Pons (tissue), 1 donor: ENCODE results near the gene HOXC11.

Experiments used
- DNase-seq: peaks from one replicate; pipeline ENCODE4 v3.0.0-alpha.2; 2016; ENCODE audit warnings: low spot score

HOXC11 gene

DNA sequence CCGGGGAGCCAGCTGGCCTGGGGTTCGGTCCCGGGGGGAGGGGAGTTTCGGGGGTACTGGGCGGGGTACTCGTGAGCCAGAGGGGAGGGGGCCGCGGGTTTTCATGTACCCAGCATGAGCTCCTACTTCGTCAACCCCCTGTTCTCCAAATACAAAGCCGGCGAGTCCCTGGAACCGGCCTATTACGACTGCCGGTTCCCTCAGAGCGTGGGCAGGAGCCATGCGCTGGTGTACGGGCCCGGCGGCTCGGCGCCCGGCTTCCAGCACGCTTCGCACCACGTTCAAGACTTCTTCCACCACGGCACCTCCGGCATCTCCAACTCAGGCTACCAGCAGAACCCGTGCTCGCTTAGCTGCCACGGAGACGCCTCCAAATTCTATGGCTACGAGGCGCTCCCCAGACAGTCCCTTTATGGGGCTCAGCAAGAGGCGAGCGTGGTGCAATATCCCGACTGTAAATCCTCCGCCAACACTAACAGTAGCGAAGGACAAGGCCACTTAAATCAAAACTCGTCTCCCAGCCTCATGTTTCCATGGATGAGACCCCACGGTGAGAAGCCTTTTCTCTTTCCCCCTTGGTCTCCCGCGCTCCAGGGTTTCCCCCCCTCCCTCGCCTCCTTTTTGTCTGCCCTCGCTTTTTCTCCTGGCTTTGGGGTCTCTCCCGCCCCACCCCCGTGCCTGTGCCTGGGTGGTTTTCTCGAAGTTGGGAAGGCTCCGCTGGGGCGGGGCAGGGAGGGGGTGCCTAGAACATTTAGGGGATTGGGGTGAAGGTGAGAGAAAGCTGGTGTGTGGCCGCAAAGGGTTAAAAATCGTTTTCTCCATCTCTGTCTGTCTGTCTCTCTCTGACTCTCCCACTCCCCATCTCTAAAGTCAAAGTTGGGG is 36.5 kb downstream of the HOXC11 start:
- no peak for DNase-seq

DNA sequence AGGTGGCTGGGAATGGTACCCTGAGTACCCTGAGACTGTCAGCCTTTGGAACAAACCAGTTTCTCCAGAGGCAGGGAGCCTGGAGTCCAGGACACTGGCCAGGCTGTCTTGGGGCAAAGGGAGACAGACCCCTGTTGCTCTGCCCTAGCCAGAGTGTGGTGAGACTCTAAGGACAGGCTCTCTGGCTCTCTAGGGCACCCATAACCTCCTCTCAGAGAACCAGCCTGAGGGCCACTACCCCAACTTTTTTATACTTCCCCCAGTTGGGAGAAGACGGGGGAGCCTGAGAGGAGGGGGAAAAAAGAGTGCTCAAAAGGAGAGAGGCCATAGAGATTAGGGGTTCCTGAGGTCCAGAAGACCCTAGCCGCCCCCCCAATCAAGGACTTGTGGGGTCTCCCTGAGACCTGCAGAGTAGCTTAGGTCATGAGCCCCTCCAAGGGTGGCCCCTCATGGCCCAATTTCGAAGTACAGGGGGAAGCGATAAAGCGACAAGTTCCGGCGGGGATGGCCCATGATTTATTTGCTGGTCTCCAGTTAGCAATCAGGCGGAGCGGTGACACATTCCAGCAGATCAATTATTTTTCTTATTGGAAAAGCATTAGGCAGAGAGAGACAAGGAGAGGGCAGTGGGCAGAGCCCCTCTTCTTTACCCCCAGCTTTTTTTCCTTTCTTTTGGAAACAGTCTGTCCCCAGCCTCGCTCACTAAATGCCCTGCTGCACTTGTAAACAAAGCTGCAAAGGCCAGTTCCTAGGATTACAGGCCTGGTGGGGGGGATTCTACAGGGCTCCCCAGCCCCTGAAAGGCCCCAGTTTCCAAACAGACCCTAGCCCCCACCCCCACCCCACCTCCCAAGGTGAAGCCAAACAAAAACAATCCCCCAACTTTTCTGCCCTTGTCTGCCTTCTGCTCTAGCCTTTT is 37.4 kb downstream of the HOXC11 start:
- no peak for DNase-seq

DNA sequence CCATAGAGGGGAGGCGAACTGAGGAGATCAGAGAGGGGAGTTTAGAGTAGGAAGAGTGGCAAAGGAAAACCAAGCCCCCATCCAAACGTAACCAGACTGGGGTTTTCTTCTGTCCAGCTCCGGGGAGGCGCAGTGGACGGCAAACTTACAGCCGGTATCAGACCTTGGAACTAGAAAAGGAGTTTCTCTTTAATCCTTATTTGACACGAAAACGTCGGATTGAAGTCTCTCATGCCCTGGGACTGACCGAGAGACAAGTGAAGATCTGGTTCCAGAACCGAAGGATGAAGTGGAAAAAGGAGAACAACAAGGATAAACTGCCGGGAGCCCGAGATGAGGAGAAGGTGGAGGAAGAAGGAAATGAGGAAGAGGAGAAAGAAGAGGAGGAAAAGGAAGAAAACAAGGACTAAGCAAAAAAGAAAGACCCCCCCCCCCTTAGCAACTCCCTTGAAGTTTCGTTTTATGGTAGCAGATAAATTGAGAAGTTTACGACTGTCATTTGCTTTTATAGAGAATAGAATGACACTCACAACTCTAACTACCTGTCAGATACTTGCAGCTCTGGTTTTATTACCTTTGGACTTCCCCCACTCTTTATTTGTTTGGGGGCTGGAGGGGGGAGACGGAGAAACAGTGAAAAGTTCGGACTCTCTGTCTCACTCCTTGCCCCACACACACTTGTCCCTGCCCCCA is 38.2 kb downstream of the HOXC11 start:
- DNase-seq, result no peak

DNA sequence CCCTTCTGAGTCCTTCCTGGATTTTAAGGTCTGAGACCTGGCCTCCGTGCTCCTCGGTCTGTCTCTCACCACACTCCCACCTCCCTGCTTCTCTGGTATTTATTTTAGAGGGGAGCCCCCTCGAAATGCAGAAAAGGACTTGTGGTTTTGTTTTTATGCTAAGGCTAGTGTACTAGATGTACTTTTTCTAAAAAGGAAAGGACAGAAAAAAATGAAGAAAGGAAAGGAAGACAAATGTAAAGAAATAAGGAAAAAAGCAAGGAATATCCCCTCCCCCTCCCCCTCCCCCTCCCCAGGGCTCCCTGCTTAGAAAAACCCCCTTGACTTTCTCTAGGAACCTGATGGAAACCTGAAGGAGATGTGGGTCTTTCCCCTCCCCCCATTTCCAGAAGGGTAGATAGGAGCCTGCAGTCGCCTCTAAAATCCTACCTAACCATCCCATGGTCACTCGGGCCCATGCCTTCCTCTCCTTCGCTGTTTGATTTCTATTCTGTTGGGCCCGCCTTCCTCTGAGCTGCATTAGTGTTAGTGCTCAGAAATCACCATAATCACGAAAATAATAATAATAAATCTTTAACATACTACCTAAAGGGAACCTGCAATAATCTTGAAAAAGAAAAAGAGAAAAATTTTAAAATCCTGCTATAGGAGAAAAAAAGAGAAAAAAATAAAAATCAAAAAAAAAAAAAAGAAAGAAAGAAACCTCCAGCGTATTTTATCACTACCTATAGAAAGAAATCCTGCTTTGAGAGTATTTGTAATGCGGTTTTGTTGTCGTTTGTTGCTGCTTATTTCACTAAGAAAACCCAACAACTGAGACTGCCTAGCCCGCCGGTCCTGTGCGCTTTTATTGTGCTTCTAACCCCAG is 39.0 kb downstream of the HOXC11 start:
- DNase-seq, result no peak

DNA sequence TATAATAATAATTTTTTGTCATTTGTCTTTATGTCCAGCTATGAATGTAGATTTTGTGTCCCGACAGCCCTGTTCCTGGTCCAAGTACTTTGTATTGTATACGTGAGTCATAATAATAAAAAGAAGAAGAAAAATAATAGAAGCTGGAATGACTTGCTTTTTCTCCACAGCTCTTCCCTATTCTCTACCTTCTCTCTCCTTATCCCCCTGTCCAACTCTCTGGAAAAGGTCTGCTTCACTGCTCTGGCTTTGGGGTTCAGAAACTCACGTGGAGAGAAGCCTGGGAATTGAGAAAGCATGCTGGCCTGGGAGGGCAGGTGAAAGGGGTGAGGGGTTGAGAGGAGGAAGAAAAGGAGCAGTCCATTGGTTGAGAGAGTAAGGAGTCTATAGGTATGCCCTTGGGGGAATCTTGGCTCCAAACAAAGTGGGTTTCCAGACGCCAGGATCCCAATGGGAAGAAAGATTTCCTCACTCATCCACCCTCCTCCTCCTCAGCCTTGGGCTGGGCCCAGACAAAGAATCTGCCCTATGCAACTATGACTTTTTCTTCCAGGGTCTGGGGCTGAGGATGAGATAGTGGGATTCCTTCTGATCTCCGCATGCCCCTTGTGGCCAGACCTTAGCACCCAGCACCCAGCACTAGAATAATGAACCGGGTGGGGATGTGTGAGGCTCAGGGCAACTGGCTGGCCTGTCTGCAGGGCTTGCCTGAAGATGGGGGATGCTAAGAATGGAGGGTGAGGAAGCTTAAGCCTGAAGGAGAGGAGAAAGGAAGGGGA is 39.9 kb downstream of the HOXC11 start:
- no peak for DNase-seq

DNA sequence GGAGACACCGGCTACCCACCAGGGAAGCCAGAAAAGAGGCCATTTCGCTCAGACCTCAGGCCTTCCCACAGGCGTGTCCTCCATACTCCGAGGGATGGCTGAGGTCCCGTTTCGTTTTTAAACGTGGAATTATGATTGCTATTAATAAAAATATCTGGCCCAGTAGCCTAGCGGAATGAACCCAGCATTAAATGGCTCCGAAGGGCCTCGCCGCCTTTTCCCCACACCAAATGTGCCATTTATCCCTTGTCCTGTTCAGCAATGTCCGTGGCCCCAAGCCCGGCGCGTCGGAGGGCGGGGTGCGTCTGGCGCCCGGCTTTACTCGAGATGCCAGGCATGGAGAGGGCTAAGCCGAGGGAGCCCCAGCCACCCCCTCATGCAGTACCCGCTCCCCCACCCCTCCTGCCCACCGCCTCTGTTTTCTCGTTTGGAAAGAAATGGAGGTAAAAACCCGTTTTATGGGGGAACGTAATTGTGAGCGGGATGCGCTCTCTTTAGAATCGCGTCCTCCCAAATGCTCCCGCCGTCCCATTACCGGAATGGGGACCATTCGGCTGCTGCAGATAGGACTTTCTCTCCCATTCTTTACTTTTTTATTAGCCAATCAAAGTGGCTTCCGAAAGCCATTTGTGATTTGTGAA is 41.6 kb downstream of the HOXC11 start:
- DNase-seq, result no peak

DNA sequence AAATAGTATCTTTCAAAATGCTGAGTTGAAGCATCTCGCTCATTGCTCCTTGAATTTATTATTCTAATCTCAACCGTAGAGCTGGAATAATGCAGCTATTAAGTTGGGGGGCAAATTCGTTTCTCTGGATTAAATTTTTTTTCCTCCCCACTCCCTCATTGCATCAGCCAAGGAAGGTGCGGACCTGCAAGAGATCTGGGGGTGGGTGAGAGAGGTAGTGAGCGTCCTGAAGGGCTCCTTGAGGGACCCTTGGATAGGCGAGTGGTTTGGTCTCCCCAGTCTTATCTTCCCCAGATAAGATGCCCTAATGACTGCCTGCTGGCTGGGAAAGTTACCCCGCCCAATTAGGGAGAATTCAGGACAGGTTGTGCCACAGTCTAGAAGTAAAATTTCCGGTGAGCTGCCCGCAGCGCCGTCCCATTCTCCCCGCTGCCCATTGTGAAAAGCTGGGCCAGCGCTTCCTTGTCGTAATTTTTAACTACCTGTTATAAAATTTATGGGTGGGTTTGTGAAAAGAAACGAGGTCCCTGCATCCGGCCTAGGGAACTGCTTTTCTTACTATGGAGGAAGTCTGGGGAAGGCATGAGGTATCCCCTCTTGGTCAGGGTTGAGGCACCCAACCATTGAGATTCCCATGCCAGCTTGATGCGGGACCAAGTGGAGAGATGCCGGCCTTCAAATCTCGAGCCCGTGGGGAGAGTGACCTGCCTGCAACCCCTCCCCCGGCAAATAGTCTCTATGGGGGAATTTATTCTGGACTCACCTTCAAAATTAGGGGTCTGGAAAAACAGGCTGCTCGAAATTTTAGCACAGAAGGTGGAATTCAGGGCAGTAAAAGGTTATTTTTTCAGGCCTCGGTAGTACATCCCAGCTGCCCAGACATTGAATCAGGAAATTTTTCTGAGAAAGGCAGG is 42.3 kb downstream of the HOXC11 start:
- no peak for DNase-seq

DNA sequence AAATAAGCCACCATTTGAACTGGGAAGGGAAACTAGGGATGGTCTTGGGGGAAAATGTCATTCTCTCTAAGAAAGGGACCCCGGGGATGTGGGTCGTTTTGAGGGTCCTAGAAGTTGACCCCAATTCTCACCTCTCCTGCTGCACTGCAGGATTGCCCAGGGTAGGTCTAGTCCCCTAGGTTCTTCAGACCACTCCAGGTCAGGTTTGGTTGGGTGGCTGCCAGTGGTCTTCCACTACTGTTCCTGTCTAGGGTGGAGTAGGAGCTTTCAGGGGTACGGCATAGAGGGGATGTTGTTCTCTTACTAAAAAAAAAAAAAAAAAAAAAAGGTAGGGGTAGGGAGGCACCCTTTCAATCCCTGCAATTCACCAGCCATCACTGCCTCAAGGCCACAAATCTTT is 43.1 kb downstream of the HOXC11 start:
- no peak for DNase-seq

DNA sequence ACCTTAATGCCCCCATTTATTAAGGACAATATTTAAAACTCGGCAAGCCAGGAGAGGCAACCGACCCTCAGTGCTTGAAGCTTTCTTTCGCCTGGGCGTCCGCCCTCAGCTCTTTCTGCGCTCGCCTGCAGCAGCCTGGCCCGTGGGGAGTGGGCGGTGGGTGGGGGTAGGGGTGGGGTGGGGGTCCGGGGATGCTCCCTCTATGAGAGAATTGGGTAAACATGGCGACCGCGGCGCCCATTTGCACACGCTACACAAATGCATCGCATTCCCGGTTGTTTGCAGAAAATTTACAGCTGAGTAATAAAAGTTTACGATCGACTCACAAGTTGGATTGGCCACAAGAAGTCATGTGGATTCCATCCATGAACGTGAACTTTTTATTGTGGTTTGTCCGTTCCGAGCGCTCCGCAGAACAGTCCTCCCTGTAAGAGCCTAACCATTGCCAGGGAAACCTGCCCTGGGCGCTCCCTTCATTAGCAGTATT is 43.6 kb downstream of the HOXC11 start:
- no peak for DNase-seq

DNA sequence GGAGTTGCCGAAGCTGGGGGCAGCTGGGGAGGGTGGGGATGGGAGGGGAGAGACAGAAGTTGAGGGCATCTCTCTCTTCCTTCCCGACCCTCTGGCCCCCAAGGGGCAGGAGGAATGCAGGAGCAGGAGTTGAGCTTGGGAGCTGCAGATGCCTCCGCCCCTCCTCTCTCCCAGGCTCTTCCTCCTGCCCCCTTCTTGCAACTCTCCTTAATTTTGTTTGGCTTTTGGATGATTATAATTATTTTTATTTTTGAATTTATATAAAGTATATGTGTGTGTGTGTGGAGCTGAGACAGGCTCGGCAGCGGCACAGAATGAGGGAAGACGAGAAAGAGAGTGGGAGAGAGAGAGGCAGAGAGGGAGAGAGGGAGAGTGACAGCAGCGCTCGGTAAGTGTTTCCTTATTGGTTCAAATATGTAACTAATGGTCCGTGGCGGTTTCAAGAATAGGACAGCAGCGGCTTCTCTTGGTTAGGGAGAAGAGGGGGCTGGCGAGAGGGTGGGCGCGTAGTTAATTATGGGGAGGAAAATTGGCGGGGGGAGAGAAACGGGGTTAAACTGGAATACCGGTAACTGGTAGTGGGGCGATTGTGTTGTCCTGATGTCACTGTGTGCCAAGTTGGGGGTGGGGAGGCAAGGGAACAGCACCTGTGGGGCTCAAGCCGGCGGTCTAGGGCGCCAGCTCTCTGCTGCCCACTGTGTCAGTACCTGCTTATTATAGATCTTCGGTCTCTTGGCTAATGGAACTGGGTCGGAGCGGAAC is 44.3 kb downstream of the HOXC11 start:
- DNase-seq, result no peak

DNA sequence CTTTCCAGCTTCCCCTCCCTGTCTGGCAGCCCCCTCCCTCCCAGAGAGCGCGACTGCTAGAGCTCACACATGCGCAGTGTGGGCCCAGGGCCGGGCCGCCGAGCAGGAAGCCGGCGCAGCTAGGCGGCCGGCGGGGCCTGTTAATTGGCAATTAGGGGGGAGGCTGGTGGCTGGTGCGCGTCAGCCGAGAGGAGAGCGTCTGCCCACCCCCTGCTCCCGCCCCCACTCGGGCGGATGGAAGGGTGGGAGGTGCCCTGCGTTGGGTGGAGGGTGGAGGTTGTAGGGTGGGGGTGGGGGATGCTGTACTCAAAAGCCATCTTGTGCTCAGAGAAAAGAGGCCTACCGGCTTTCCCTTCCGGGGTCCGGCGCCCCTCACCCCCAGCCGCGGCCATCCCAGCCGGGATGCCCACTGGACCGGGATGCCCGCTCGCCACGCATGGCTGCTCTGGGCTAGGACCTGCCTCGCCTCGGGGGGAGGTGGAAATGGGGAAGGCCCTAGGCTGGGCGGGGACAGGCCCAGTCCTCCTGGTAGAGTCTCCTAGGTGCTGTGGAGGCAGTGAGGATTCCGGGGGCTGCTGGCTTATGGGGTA is 45.0 kb downstream of the HOXC11 start:
- peak; percentile 42 for DNase-seq

DNA sequence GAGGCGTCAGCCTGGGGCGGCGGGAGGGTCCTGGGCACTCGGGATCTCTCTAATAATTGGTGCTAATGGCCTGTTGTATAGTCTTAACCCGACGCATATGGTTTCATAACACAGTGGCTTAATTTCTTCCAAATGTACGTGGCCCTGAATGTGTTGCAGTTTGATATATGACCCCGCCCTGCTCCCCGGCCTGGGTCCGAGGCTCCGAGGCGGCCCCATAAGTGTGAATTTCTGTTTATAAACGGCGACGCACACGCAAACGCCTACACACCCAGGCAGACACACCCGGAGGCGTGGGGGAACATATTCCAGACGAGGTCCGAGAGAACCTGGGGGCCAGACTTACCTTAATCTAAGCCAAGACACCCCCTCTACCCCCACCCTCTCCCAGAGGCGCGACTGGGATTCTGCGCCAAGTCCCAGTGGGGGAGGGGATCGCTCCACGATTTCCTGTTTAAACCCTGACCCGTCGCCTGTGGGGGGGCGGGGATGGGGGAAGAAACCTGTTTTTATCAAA is 45.6 kb downstream of the HOXC11 start:
- DNase-seq, result no peak

DNA sequence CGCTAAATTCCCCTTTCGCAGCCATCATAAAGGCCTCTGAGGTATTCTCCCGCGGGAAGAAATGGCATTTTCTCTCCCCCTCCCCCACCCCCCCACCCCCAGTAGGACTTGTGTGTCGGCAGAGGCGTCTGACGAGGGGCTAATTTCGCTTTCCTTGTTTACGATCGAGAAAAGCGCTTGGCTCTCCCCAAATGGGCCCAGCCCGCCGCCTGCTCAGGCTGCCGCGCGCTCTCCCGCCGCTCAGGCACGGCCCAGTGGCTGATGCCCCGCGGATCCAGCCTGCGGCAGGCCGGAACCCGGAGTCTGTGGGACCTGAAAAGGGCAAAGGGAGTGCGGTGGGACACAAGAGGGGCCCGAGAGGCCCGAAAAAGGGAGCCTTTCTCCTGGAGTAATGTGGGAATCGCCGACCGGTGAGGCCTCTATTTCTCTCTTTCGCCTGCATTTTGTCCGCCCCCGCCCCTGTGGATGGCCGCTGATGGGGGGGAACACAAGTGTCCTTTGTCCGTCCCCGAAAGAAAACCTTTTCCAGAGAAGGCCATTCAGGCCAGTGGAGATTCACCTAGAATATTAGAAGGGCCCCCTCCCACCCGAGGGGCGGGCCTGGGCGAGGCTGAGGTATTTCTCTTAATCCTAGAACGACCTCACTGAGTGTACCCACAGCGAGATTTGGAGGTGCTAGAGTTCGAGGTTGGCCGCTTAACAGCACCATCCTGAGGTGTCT is 46.3 kb downstream of the HOXC11 start:
- DNase-seq, result no peak

DNA sequence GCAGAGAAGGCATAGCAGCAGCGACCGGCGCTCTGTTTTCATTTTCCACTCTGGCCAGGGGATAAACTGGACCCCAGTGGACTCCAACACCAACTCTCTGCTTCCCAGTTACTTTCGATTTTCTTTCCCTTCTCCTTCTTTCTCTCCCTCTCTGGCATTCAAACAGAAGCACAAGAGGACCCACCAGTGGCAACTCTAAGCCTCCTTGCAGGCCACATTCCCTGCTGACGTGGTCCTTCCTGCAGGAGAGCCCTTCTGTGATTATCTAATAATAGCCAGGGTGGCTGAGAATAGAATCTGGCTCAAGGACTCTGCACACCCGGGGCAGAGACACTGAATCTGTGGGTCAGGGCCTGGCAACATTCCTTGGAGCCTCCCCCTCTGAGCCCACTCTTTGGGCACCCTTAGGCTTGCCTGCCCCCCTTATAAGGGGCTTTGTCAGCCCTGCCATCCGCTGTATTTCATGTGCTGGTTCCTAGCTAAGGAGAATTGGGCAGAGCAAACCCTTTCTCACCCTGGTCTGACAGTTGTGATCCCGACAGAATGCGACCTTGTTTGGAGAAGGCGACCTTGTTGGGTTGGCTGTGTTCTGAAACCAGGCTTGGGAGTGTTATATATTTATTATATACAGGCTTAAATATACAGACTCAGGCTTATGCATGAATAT is 47.1 kb downstream of the HOXC11 start:
- no peak for DNase-seq

DNA sequence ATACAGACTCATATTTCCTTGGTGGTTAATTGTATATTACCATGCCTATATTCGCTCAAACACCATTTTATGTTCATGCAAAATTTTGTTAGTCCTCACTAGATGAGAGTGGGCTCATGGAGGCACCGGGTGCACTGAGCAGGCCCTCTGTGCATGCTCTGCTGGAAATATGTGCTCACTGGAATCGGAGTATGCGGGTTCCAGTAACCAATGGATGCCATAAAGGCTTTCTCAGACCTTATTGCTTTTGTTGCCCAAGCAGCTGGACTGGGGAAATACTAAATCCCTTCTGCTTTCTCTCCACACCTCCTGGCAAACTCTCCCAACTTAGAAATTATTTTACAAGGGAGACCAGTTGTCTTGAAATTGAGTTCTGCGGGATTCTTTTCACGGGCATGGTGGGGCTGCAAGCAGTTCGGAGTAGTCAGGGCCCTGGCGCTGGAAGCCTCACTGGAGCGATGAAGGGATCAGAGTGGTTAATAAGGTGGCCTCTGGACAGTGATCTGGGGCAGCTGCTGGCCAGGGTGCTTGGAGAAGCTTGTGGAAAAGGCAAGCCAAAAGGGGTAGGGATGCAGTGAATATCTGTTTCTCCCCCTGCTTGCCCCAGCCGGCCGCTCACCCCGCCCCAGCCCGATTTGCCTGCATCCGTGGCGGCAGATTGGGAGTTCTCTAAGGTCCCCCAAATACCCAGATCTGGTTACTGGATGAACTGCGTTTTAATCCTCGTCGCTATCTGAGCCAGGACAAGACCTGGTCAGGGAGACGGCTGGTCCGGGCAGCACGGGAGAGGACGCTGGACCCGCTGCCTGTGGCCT is 47.9 kb downstream of the HOXC11 start:
- no peak for DNase-seq
